Neural crest cell (in vitro differentiated cells): ENCODE results near the gene UGT1A4. TPM values are rescaled to one million over a fixed set of nuclear protein-coding genes. Genes with fewer than 3 reads are reported as not detected.

ENCODE experiments used
- DNase-seq: peaks from one replicate; pipeline ENCODE4 v3.0.0; 2021; ENCODE audit warnings: low read depth, mixed read lengths, low spot score
- H3K27ac Mint-ChIP-seq: one replicate; pipeline ENCODE4 v1.8.0; 2021; ENCODE audit warnings: mild to moderate bottlenecking, mixed read lengths; ENCODE audit not compliant: unreplicated experiment
- H3K27me3 Mint-ChIP-seq: 2 replicates; pipeline ENCODE4 v1.8.0; 2021; ENCODE audit warnings: low read depth, mild to moderate bottlenecking, mixed read lengths
- H3K36me3 Mint-ChIP-seq: 2 replicates; pipeline ENCODE4 v1.8.0; 2021; ENCODE audit warnings: low read depth, mild to moderate bottlenecking, mixed read lengths
- H3K4me1 Mint-ChIP-seq: 2 replicates; pipeline ENCODE4 v1.8.0; 2021; ENCODE audit warnings: mixed read lengths
- H3K4me3 Mint-ChIP-seq: one replicate; pipeline ENCODE4 v1.8.0; 2021; ENCODE audit warnings: mild to moderate bottlenecking, mixed read lengths
- H3K9me3 Mint-ChIP-seq: 2 replicates; pipeline ENCODE4 v1.8.0; 2021; ENCODE audit warnings: mixed read lengths
- CTCF ChIP-seq: fragments of 200-600 bp; sonication (generic); conservative IDR thresholded peaks from 2 replicates; pipeline ENCODE4 v1.5.0; 2021; ENCODE audit warnings: antibody characterized with exemption, mild to moderate bottlenecking
- total RNA-seq: library from RNA; stranded (reverse); gene quantifications from 2 replicates; pipeline ENCODE4 v1.2.1, GENCODE V29; 2021

The UGT1A4 gene
- total RNA-seq, 1 donor from 2014 or later: not detected

DNA sequence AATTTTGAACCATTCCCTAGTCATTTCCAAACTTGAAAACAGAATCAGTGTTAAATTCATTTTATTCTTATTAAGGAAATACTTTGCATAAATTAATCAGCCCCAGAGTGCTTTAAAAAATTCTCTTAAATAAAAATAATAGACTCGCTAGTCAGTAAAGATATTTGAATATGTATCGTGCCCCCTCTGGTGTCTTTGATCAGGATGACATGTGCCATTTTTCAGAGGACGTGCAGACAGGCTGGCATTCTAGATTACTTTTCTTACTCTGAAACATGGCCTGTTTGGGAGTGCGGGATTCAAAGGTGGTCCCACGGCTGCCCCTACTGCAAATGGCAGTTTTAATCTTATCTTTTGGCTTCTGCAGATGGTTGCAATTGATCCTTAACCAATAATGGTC, 54.0 kb downstream of the UGT1A4 start:
- Mint-ChIP-seq H3K27me3 (no peaks in the 10 kb centered on the region), H3K4me3 (no peak overlapping the region), H3K36me3 (peaks cover 2% of the 10 kb centered on the region), H3K4me1 (peaks cover 12% of the 10 kb centered on the region), H3K27ac (no peak overlapping the region), H3K9me3 (peaks cover 11% of the 10 kb centered on the region)
- DNase-seq: no peak
- TF ChIP-seq CTCF: no peak

DNA sequence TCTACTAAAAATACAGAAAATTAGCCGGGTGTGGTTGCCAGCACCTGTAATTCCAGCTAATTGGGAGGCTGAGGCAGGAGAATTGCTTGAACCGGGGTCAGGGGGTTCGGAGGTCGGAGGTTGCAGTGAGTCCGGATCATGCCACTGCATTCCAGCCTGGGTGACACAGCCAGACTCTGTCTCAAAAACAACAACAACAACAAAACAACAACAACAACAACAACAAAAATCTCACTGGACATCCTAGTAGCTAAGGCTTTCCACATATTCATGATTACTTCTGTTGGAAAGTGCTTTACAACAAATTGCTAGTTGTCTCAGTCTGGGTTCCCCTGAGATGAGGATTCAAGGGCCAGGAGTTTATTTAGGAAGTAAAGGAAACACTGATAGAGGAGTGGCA, 55.3 kb downstream of the UGT1A4 start:
- Mint-ChIP-seq H3K27ac (no peak overlapping the region), H3K4me3 (no peak overlapping the region), H3K9me3 (peaks cover 9% of the 10 kb centered on the region), H3K36me3 (peaks cover 2% of the 10 kb centered on the region), H3K4me1 (peaks cover 5% of the 10 kb centered on the region), H3K27me3 (no peaks in the 10 kb centered on the region)
- DNase-seq: no peak
- TF ChIP-seq CTCF: no peak

- H3K4me3 Mint-ChIP-seq: no peak overlapping the region
- no peak for TF ChIP-seq CTCF
- peaks cover 9% of the 10 kb centered on the region for H3K9me3 Mint-ChIP-seq
- H3K4me1 Mint-ChIP-seq: peaks cover 5% of the 10 kb centered on the region
- H3K27me3 Mint-ChIP-seq: no peaks in the 10 kb centered on the region
- no peak overlapping the region for H3K27ac Mint-ChIP-seq
- no peaks in the 10 kb centered on the region for H3K36me3 Mint-ChIP-seq
- DNase-seq: no peak
These were observed 56.9 kb downstream of the UGT1A4 start for GRCh38 chr2:233775414-233775813.

GRCh38 chr2:233778030-233778429, 59.5 kb downstream of the UGT1A4 start, which contains the start of gene MROH2A:
Gene MROH2A, plus strand, starts transcription at chr2:233778330. Its CDS starts 1,029 bp downstream, at chr2:233779359.
- Mint-ChIP-seq H3K4me3 (no peak within 1 kb of the TSS), H3K27me3 (peaks cover 3% of the 10 kb centered on the region), H3K27ac (no peak within 1 kb of the TSS), H3K4me1 (peaks cover under 1% of the 10 kb centered on the region), H3K9me3 (peaks cover 9% of the 10 kb centered on the region), H3K36me3 (no peaks in the 10 kb centered on the region)
- no peak for DNase-seq
- TF ChIP-seq CTCF: no peak

- Mint-ChIP-seq H3K36me3 (no peaks in the 10 kb centered on the region), H3K9me3 (peaks cover 9% of the 10 kb centered on the region), H3K27ac (no peak overlapping the region), H3K27me3 (peaks cover 3% of the 10 kb centered on the region), H3K4me1 (no peaks in the 10 kb centered on the region), H3K4me3 (no peak overlapping the region)
- DNase-seq: no peak
- TF ChIP-seq CTCF: no peak
These were observed 61.2 kb downstream of the UGT1A4 start for GRCh38 chr2:233779722-233780121.

DNA sequence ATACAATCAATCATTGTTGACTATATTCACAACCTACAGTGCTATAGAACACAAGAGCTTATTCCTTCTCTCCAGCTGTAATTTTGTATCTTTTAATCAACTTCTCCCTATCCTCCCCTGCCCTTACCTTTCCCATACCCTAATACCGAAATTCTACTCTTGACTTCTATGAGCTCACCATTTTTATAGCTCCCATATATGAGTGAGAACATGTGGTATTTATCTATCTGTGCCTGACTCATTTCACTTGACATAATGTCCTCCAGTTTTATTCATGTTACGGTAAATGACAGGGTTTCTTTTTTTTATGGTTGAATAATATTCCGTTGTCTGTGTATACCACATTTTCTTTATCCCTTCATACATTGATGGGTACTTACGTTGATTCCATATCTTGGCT, 62.2 kb downstream of the UGT1A4 start:
- Mint-ChIP-seq H3K9me3 (peaks cover 6% of the 10 kb centered on the region), H3K4me1 (no peaks in the 10 kb centered on the region), H3K27ac (no peak overlapping the region), H3K36me3 (no peaks in the 10 kb centered on the region), H3K27me3 (peaks cover 3% of the 10 kb centered on the region), H3K4me3 (no peak overlapping the region)
- TF ChIP-seq CTCF: no peak
- DNase-seq: no peak
